Measurements from ENCODE around the gene SLC45A1.

GRCh38 chr1:8374812-8375211 lies 56.9 kb downstream of the SLC45A1 start:
- TF ChIP-seq, protein P1, sequence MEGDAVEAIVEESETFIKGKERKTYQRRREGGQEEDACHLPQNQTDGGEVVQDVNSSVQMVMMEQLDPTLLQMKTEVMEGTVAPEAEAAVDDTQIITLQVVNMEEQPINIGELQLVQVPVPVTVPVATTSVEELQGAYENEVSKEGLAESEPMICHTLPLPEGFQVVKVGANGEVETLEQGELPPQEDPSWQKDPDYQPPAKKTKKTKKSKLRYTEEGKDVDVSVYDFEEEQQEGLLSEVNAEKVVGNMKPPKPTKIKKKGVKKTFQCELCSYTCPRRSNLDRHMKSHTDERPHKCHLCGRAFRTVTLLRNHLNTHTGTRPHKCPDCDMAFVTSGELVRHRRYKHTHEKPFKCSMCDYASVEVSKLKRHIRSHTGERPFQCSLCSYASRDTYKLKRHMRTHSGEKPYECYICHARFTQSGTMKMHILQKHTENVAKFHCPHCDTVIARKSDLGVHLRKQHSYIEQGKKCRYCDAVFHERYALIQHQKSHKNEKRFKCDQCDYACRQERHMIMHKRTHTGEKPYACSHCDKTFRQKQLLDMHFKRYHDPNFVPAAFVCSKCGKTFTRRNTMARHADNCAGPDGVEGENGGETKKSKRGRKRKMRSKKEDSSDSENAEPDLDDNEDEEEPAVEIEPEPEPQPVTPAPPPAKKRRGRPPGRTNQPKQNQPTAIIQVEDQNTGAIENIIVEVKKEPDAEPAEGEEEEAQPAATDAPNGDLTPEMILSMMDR (IDR thresholded peaks at IDR 0.05) = peak in 2 of 5 experiments; percentile 17 to 24
- TF ChIP-seq POLR2A (IDR thresholded peaks at IDR 0.05) (no peak), EP300 (IDR thresholded peaks at IDR 0.05) (no peak)
